ENCODE results near the gene FANK1.

FANK1 gene

DNA sequence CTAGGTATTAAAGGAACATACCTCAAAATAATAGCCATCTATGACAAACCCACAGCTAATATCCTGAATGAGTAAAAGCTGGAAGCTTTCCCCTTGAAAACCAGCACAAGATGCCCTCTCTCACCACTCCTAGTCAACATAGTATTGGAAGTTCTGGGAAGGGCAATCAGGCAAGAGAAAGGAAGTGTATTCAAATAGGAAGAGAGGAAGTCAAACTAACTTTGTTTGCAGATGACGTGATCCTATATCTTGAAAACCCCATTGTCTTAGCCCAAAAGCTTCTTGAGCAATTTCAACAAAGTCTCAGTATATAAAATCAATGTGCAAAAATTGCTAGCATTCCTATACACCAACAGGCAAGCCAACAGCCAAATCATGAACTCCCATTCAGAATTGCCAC lies 131.3 kb downstream of the FANK1 start:
- H4K91ac ChIP-seq (ENCODE audit: low read depth, low read length), result no peak overlapping the region
- H3K4me1 ChIP-seq (ENCODE audit: control insufficient read depth in 1 of 2, insufficient read depth in 2 of 2, low read length in 2 of 2), result no peaks in the 10 kb centered on the region
- H3K23ac ChIP-seq (ENCODE audit: low read length), result no peak overlapping the region
- H3K4me3 ChIP-seq (ENCODE audit: low read depth, low read length), result no peak overlapping the region
- H3K14ac ChIP-seq (ENCODE audit: low read length), result no peak overlapping the region
- H3K79me2 ChIP-seq (ENCODE audit: control insufficient read depth, insufficient read depth, low read length, poor library complexity), result no peaks in the 10 kb centered on the region
- H2BK12ac ChIP-seq (ENCODE audit: low read length), result no peak overlapping the region
- no peak for DNase-seq
- no peaks in the 10 kb centered on the region for H3K27me3 ChIP-seq (ENCODE audit: insufficient read depth, low read length)
- no CpG with 5 or more reads among the region's 1 CpG for WGBS (ENCODE audit: extremely low coverage, insufficient coverage, insufficient read length)
- no peak overlapping the region for H4K12ac ChIP-seq (ENCODE audit: low read depth, low read length)
- no peak overlapping the region for H3K4ac ChIP-seq (ENCODE audit: low read depth, low read length)
- no peak overlapping the region for H2AK5ac ChIP-seq (ENCODE audit: low read length)
- H4K8ac ChIP-seq (ENCODE audit: low read depth, low read length), result no peak overlapping the region
- no peak overlapping the region for H3K18ac ChIP-seq (ENCODE audit: low read length)
- no peaks in the 10 kb centered on the region for H3K79me1 ChIP-seq (ENCODE audit: low read length)
- no peak overlapping the region for H3K27ac ChIP-seq (ENCODE audit: low read depth, low read length)
- H2BK120ac ChIP-seq (ENCODE audit: insufficient read depth, low read length, poor library complexity), result no peak overlapping the region
- no peak overlapping the region for H2BK5ac ChIP-seq (ENCODE audit: low read depth, low read length, poor library complexity)
- H3K9me3 ChIP-seq (ENCODE audit: insufficient read depth, low read depth, low read length), result no peaks in the 10 kb centered on the region
- peaks cover 0 to 2% of the 10 kb centered on the region in 2 experiments for H3K36me3 ChIP-seq (ENCODE audit: control insufficient read depth in 1 of 2, insufficient read depth in 2 of 2, low read length in 2 of 2)
- no peak overlapping the region for H2AFZ ChIP-seq (ENCODE audit: insufficient read depth, low read length, poor library complexity)
- no peak overlapping the region for H3K4me2 ChIP-seq (ENCODE audit: low read length)
- no peak overlapping the region for H3K9ac ChIP-seq (ENCODE audit: low read length)

DNA sequence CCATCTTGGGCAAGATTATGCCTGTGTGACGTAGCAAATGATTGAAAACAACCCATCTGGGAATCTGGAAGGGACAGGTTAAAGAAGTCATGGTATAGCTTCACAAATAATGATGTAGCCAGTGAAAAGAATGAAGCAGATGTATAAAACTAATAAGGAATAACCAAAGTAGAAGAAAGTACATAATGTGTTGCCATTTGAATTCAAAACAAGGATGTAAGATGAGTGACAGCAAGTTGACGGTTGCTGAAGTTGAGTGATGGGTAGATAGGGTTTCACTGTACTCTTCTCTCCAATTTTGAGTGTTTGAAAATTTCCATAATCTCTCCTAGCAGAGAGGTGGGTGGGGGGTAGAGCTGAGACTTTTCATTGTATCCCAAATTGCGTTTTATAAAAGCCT lies 133.6 kb downstream of the FANK1 start:
- no peaks in the 10 kb centered on the region for H3K79me1 ChIP-seq (ENCODE audit: low read length)
- no peaks in the 10 kb centered on the region for H3K36me3 ChIP-seq (ENCODE audit: control insufficient read depth in 1 of 2, insufficient read depth in 2 of 2, low read length in 2 of 2)
- H4K8ac ChIP-seq (ENCODE audit: low read depth, low read length), result no peak overlapping the region
- no peak overlapping the region for H2BK12ac ChIP-seq (ENCODE audit: low read length)
- H3K4me3 ChIP-seq (ENCODE audit: low read depth, low read length), result no peak overlapping the region
- H3K4ac ChIP-seq (ENCODE audit: low read depth, low read length), result no peak overlapping the region
- H3K9ac ChIP-seq (ENCODE audit: low read length), result no peak overlapping the region
- no peak for DNase-seq
- H3K79me2 ChIP-seq (ENCODE audit: control insufficient read depth, insufficient read depth, low read length, poor library complexity), result no peaks in the 10 kb centered on the region
- no peak overlapping the region for H3K4me2 ChIP-seq (ENCODE audit: low read length)
- H2BK5ac ChIP-seq (ENCODE audit: low read depth, low read length, poor library complexity), result no peak overlapping the region
- no peaks in the 10 kb centered on the region for H3K27me3 ChIP-seq (ENCODE audit: insufficient read depth, low read length)
- no peak overlapping the region for H2AK5ac ChIP-seq (ENCODE audit: low read length)
- H3K4me1 ChIP-seq (ENCODE audit: control insufficient read depth in 1 of 2, insufficient read depth in 2 of 2, low read length in 2 of 2), result no peaks in the 10 kb centered on the region
- no CpG with 5 or more reads among the region's 3 CpGs for WGBS (ENCODE audit: extremely low coverage, insufficient coverage, insufficient read length)
- no peak overlapping the region for H3K27ac ChIP-seq (ENCODE audit: low read depth, low read length)
- H4K91ac ChIP-seq (ENCODE audit: low read depth, low read length), result no peak overlapping the region
- no peak overlapping the region for H3K14ac ChIP-seq (ENCODE audit: low read length)
- no peak overlapping the region for H3K18ac ChIP-seq (ENCODE audit: low read length)
- no peaks in the 10 kb centered on the region for H3K9me3 ChIP-seq (ENCODE audit: insufficient read depth, low read depth, low read length)
- H4K12ac ChIP-seq (ENCODE audit: low read depth, low read length), result no peak overlapping the region
- no peak overlapping the region for H2BK120ac ChIP-seq (ENCODE audit: insufficient read depth, low read length, poor library complexity)
- H2AFZ ChIP-seq (ENCODE audit: insufficient read depth, low read length, poor library complexity), result no peak overlapping the region
- H3K23ac ChIP-seq (ENCODE audit: low read length), result no peak overlapping the region

DNA sequence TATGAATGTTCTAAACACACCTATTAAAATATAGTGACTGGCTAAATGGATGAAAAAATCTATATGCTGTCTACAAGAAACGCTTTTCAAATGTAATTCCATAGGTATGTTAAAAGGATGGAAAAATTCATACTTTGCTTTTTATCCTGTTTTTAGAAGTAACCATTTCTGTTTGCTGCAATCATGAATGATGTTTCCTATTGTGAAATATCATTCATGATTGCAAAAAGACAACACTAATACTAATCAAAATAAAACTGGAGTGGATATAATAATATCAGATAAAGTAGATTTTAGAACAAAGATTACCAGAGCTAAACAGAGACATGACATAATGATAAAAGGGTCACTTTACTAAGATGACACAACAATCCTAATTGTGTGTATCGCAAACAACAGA lies 138.2 kb downstream of the FANK1 start:
- Histone ChIP-seq H3K36me3 (ENCODE audit: control insufficient read depth in 1 of 2, insufficient read depth in 2 of 2, low read length in 2 of 2) (no peaks in the 10 kb centered on the region), H3K4me1 (ENCODE audit: control insufficient read depth in 1 of 2, insufficient read depth in 2 of 2, low read length in 2 of 2) (no peaks in the 10 kb centered on the region), H3K4me2 (ENCODE audit: low read length) (no peak overlapping the region), H3K4ac (ENCODE audit: low read depth, low read length) (no peak overlapping the region), H3K9ac (ENCODE audit: low read length) (no peak overlapping the region), H3K18ac (ENCODE audit: low read length) (no peak overlapping the region), H3K79me1 (ENCODE audit: low read length) (no peaks in the 10 kb centered on the region), H2BK12ac (ENCODE audit: low read length) (no peak overlapping the region), H4K8ac (ENCODE audit: low read depth, low read length) (no peak overlapping the region), H2AK5ac (ENCODE audit: low read length) (no peak overlapping the region), H4K12ac (ENCODE audit: low read depth, low read length) (no peak overlapping the region), H3K23ac (ENCODE audit: low read length) (no peak overlapping the region), H3K4me3 (ENCODE audit: low read depth, low read length) (no peak overlapping the region), H3K79me2 (ENCODE audit: control insufficient read depth, insufficient read depth, low read length, poor library complexity) (no peaks in the 10 kb centered on the region), H4K91ac (ENCODE audit: low read depth, low read length) (no peak overlapping the region), H3K9me3 (ENCODE audit: insufficient read depth, low read depth, low read length) (peaks cover 2% of the 10 kb centered on the region), H3K27me3 (ENCODE audit: insufficient read depth, low read length) (no peaks in the 10 kb centered on the region), H2BK120ac (ENCODE audit: insufficient read depth, low read length, poor library complexity) (no peak overlapping the region), H2BK5ac (ENCODE audit: low read depth, low read length, poor library complexity) (no peak overlapping the region), H2AFZ (ENCODE audit: insufficient read depth, low read length, poor library complexity) (no peak overlapping the region), H3K27ac (ENCODE audit: low read depth, low read length) (no peak overlapping the region), H3K14ac (ENCODE audit: low read length) (no peak overlapping the region)
- no peak for DNase-seq
- WGBS (ENCODE audit: extremely low coverage, insufficient coverage, insufficient read length), result no CpG with 5 or more reads among the region's 2 CpGs

DNA sequence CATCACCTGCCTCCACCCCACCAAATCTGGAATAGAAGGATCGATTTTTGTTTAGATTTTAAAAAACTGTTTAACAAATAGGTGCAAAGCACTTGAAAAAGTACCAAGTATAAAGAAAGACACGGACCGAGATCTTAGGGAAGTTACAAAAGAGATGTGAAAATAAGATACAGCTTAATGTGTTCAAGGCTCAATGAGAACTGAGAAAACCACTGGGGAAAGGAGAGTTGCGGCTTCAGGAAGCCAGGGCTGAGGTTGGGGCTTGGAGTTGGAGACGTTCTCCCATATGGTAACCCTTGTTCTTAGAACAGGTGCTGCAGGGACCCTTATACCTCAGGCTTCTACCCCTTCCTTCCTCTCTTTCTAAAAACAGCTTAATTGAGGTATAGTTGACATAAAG lies 140.2 kb downstream of the FANK1 start:
- no peak overlapping the region for H3K27ac ChIP-seq (ENCODE audit: low read depth, low read length)
- no peak overlapping the region for H3K23ac ChIP-seq (ENCODE audit: low read length)
- no peaks in the 10 kb centered on the region for H3K27me3 ChIP-seq (ENCODE audit: insufficient read depth, low read length)
- H3K4ac ChIP-seq (ENCODE audit: low read depth, low read length), result no peak overlapping the region
- H2AK5ac ChIP-seq (ENCODE audit: low read length), result no peak overlapping the region
- no peak overlapping the region for H2BK12ac ChIP-seq (ENCODE audit: low read length)
- no peak overlapping the region for H3K9ac ChIP-seq (ENCODE audit: low read length)
- no peak overlapping the region for H3K4me3 ChIP-seq (ENCODE audit: low read depth, low read length)
- H4K12ac ChIP-seq (ENCODE audit: low read depth, low read length), result no peak overlapping the region
- H4K91ac ChIP-seq (ENCODE audit: low read depth, low read length), result no peak overlapping the region
- H3K4me2 ChIP-seq (ENCODE audit: low read length), result no peak overlapping the region
- no peak overlapping the region for H3K14ac ChIP-seq (ENCODE audit: low read length)
- no peak overlapping the region for H4K8ac ChIP-seq (ENCODE audit: low read depth, low read length)
- no peaks in the 10 kb centered on the region for H3K79me1 ChIP-seq (ENCODE audit: low read length)
- H3K36me3 ChIP-seq (ENCODE audit: control insufficient read depth in 1 of 2, insufficient read depth in 2 of 2, low read length in 2 of 2), result peaks cover 0 to 2% of the 10 kb centered on the region in 2 experiments
- no peaks in the 10 kb centered on the region for H3K79me2 ChIP-seq (ENCODE audit: control insufficient read depth, insufficient read depth, low read length, poor library complexity)
- H3K9me3 ChIP-seq (ENCODE audit: insufficient read depth, low read depth, low read length), result peaks cover 4% of the 10 kb centered on the region
- no peak overlapping the region for H2BK120ac ChIP-seq (ENCODE audit: insufficient read depth, low read length, poor library complexity)
- H3K4me1 ChIP-seq (ENCODE audit: control insufficient read depth in 1 of 2, insufficient read depth in 2 of 2, low read length in 2 of 2), result peaks cover 0 to under 1% of the 10 kb centered on the region in 2 experiments
- H3K18ac ChIP-seq (ENCODE audit: low read length), result no peak overlapping the region
- no peak overlapping the region for H2BK5ac ChIP-seq (ENCODE audit: low read depth, low read length, poor library complexity)
- DNase-seq, result no peak
- no peak overlapping the region for H2AFZ ChIP-seq (ENCODE audit: insufficient read depth, low read length, poor library complexity)
- no CpG with 5 or more reads among the region's 5 CpGs for WGBS (ENCODE audit: extremely low coverage, insufficient coverage, insufficient read length)

Measured in trophoblast cell (in vitro differentiated cells and primary cell).